Measurements from ENCODE around the gene APPL1.

Gene APPL1, protein sequence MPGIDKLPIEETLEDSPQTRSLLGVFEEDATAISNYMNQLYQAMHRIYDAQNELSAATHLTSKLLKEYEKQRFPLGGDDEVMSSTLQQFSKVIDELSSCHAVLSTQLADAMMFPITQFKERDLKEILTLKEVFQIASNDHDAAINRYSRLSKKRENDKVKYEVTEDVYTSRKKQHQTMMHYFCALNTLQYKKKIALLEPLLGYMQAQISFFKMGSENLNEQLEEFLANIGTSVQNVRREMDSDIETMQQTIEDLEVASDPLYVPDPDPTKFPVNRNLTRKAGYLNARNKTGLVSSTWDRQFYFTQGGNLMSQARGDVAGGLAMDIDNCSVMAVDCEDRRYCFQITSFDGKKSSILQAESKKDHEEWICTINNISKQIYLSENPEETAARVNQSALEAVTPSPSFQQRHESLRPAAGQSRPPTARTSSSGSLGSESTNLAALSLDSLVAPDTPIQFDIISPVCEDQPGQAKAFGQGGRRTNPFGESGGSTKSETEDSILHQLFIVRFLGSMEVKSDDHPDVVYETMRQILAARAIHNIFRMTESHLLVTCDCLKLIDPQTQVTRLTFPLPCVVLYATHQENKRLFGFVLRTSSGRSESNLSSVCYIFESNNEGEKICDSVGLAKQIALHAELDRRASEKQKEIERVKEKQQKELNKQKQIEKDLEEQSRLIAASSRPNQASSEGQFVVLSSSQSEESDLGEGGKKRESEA

DNA sequence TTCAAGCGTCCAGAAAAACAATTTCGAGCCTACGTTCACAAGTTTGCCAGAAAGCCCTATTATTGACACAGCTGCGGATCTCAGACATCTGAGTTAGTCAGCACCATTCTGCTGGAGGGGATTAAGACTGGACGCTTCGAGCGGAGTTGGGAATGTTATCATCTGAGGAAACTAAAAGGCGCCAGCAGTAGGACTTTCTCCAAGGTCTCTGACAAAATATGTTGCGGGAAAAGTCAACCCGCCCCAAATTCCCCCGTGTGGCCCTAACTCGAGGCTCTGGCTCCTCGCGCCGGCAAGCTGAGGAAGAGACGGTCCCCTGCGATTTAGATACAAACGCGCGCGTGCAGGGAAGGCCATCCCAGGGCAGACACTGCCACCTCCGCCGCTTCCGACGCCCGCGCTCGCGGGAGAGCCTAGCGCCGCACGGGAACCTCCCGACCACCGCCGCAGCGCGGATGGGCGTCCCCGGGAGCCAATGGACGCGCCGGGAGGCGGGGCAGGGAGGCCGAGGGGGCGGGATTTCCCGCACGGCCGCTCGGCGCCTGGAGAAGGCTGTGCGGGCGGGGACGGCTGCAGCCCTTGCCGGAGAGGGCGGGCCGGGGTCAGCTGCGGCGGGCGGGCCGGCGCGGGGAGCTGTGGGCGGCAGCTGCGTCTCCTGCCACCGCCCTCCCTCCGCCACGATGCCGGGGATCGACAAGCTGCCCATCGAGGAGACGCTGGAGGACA is at the start of gene APPL1:
TSS of gene APPL1 (plus strand) at position 526 of the 726 bp plus-strand sequence. CDS start at position 681, 155 bp downstream.
- Mint-ChIP-seq H3K4me3 (peak within 1 kb of the TSS; percentile 87), H3K36me3 (ENCODE audit: insufficient read depth) (peaks cover 10% of the 10 kb centered on the region), H3K27me3 (no peaks in the 10 kb centered on the region), H3K27ac (ENCODE audit: low read depth) (peak within 1 kb of the TSS; percentile 41), H3K4me1 (peaks cover 24% of the 10 kb centered on the region), H3K9me3 (no peaks in the 10 kb centered on the region)
- DNase-seq (ENCODE audit: low spot score in 2 of 2) (peak; percentile 74 to 78), ATAC-seq (replicated peaks; ENCODE audit: extremely low read depth, poor library complexity, severe bottlenecking) (peak; percentile 81)

DNA sequence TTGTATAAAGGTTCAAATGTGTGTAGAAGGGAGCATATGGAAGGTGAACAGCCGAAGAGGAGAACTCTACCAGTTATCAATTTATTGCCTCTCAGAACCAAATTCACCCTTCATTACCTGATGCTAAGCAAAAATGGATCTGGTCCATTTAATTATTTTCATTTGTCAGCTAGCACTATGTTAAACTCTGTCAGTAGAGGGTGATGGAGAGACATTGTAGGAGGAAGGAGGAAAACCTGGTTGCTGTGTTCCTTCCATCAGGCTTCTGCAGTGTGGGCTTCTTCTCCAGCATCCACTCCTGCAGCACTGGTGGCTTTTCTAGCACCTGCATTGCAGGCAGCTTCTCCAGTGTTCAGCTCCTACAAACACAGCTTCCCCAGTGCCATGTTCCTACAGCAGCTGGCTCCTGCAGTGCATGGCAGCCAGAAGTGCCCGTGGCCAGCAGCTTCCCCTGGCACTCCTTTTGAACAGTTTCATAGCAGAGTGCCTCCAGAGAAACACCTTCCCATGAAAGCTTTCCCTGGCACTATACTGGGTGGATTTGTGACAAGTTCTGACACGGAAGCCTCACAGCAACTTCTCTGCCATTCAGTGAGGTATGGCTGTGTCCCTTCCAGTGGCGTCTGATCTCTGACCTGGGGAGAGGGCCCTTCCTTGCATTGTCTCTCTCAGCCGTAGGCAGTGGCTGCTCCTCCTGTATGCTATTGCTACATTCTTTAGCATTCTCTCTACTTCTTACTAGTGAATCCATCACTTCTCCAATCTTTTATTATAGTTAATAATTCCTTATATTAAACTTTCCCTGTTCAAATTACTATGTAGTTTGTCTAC is 47.7 kb upstream of the APPL1 start:
- Mint-ChIP-seq H3K27ac (ENCODE audit: low read depth) (no peak overlapping the region), H3K27me3 (peaks cover 32% of the 10 kb centered on the region)

DNA sequence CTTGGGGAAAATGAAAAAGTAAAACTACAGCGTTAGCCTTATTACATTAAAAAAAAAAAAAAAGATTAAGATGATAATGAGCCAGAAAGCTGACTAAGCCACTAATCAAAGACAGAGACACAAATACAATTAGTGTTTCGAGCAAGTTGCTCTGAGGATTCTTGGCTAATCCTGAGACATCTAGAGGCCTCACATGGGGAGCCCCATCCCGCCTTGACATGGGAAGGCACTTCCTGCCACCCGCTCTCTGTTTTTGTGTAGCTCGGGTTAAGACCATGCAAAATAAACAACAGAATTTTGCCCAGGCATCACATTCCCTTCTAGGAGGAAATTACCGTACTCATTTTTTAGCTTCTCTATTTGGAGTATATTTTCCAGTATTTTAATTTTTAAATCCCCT is 43.0 kb upstream of the APPL1 start:
- no peak overlapping the region for H3K27ac Mint-ChIP-seq (ENCODE audit: low read depth)
- peaks cover 35% of the 10 kb centered on the region for H3K27me3 Mint-ChIP-seq

More for the DNA sequence above, 47.7 kb upstream of the APPL1 start:
- DNase-seq (ENCODE audit: low spot score in 2 of 2) (no peak), ATAC-seq (replicated peaks; ENCODE audit: extremely low read depth, poor library complexity, severe bottlenecking) (no peak)
- no peaks in the 10 kb centered on the region for H3K4me1 Mint-ChIP-seq
- no peak overlapping the region for H3K4me3 Mint-ChIP-seq
- H3K9me3 Mint-ChIP-seq: no peaks in the 10 kb centered on the region
- H3K36me3 Mint-ChIP-seq (ENCODE audit: insufficient read depth): no peaks in the 10 kb centered on the region

DNA sequence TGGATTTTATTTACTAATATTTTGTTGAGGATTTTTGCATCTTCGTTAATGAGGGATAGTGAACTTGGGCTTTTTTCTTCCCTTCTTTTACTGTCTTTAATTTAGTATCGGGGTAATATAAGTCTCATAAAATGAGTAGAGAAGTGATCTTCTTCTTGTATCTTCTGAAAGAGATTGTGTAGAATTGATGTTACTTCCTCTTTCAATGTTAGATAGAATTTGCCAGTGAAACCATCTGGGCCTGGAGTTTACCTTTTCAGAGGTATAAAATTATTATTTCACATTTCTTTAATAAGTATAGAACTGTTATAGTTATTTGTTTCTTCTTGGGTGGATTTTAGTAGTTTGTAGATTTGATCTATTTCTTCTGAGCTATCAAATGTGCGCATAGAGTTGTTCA is 35.5 kb upstream of the APPL1 start:
- Mint-ChIP-seq H3K36me3 (ENCODE audit: insufficient read depth) (no peaks in the 10 kb centered on the region), H3K27me3 (peaks cover 38% of the 10 kb centered on the region), H3K4me1 (no peaks in the 10 kb centered on the region), H3K4me3 (no peak overlapping the region), H3K9me3 (no peaks in the 10 kb centered on the region), H3K27ac (ENCODE audit: low read depth) (no peak overlapping the region)
- ATAC-seq (replicated peaks; ENCODE audit: extremely low read depth, poor library complexity, severe bottlenecking): no peak
- no peak for DNase-seq (ENCODE audit: low spot score in 2 of 2)

More for the DNA sequence above, 43.0 kb upstream of the APPL1 start:
- DNase-seq (ENCODE audit: low spot score in 2 of 2) (no peak), ATAC-seq (replicated peaks; ENCODE audit: extremely low read depth, poor library complexity, severe bottlenecking) (no peak)
- peaks cover 3% of the 10 kb centered on the region for H3K36me3 Mint-ChIP-seq (ENCODE audit: insufficient read depth)
- no peaks in the 10 kb centered on the region for H3K9me3 Mint-ChIP-seq
- no peak overlapping the region for H3K4me3 Mint-ChIP-seq
- no peaks in the 10 kb centered on the region for H3K4me1 Mint-ChIP-seq

DNA sequence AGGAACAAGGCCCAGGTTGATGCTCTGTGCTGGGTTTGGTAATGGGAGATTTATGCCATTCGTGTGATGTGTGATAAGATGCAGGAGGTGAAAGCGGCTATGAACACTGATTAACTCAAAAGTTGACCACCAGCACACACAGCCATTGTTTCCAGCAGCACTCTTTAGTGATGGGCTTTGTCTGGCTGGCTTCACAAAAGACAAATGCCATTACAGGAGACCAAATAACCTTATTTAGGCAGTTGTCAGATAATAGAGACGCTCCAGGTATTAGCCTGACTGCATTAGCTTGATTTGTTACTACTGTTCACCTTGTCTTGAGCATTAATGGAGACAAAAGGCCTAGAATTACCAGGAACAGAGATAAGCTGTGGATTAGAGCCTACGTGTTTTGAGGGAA is 32.9 kb upstream of the APPL1 start:
- H3K27ac Mint-ChIP-seq (ENCODE audit: low read depth): no peak overlapping the region
- peaks cover 44% of the 10 kb centered on the region for H3K27me3 Mint-ChIP-seq
- ATAC-seq (replicated peaks; ENCODE audit: extremely low read depth, poor library complexity, severe bottlenecking): no peak
- H3K9me3 Mint-ChIP-seq: no peaks in the 10 kb centered on the region
- H3K4me1 Mint-ChIP-seq: no peaks in the 10 kb centered on the region
- DNase-seq (ENCODE audit: low spot score in 2 of 2): no peak
- H3K36me3 Mint-ChIP-seq (ENCODE audit: insufficient read depth): no peaks in the 10 kb centered on the region
- H3K4me3 Mint-ChIP-seq: no peak overlapping the region

DNA sequence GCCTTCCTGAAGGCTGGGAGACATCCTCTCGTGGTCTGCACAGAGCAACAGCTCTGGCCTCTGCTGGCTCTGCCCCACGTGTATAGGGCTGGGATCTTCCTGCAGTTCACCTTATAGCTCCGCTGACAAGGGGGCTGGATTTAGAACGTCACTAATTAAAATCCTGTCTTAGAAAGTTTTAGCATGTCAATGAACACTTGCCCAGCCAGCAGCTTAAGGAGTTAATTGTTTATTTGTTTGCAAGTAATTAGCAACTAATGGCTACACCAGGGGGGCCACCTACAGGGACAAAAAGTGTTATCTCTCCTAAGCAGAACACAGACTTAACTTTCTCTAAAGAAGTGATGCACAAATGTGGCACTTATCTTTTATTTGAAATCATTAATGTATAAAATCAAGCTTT is 27.6 kb upstream of the APPL1 start, which contains the start of gene HESX1:
TSS of gene HESX1 (minus strand) at position 84 of the 403 bp plus-strand sequence. CDS start at position 24, 60 bp downstream.
- Mint-ChIP-seq H3K4me1 (no peaks in the 10 kb centered on the region), H3K9me3 (no peaks in the 10 kb centered on the region), H3K4me3 (no peak within 1 kb of the TSS), H3K27me3 (peaks cover 18% of the 10 kb centered on the region), H3K36me3 (ENCODE audit: insufficient read depth) (no peaks in the 10 kb centered on the region), H3K27ac (ENCODE audit: low read depth) (no peak within 1 kb of the TSS)
- no peak for DNase-seq (ENCODE audit: low spot score in 2 of 2)
- no peak for ATAC-seq (replicated peaks; ENCODE audit: extremely low read depth, poor library complexity, severe bottlenecking)

DNA sequence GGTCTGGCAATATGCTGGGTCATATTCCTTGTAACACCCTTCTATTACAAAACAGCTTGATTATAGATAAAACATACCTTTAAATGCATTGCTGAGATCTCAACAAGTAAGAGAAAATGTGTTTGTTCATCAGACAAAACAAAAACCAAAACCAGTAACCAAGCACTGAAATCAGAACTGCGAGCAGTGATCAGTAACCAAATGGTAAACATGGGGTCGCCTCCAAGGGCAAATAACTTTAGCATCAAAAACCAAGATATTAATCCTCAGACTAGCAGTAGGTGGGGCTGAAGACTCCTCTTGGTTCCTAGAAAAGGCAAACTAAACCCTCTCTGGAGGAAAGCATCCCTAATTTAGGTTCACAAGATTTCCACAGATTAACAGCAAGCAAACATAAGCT is 21.1 kb upstream of the APPL1 start:
- Mint-ChIP-seq H3K9me3 (no peaks in the 10 kb centered on the region), H3K27ac (ENCODE audit: low read depth) (no peak overlapping the region), H3K4me3 (no peak overlapping the region), H3K27me3 (no peaks in the 10 kb centered on the region), H3K4me1 (no peaks in the 10 kb centered on the region), H3K36me3 (ENCODE audit: insufficient read depth) (no peaks in the 10 kb centered on the region)
- no peak for DNase-seq (ENCODE audit: low spot score in 2 of 2)
- ATAC-seq (replicated peaks; ENCODE audit: extremely low read depth, poor library complexity, severe bottlenecking): no peak

DNA sequence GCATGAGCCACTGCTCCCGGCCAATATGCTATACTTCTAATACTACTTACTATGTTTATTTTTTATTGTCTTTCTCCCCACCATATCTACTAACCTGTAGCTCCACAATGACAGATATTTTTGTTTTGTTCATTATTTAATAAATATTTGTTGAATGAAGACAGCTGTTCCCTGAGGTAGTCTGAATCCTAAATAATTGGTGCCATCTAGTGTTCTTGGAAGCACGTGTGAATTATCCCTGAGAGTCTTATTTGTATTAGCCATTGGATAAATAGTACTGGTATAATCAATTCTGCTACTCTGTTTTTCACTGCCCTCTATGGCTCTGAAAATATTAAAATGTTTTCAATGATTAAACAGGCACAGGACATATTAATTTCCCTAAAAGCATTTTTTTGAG is 5.6 kb upstream of the APPL1 start:
- no peak overlapping the region for H3K27ac Mint-ChIP-seq (ENCODE audit: low read depth)
- DNase-seq (ENCODE audit: low spot score in 2 of 2): no peak
- no peaks in the 10 kb centered on the region for H3K9me3 Mint-ChIP-seq
- peaks cover 4% of the 10 kb centered on the region for H3K4me1 Mint-ChIP-seq
- ATAC-seq (replicated peaks; ENCODE audit: extremely low read depth, poor library complexity, severe bottlenecking): no peak
- no peaks in the 10 kb centered on the region for H3K27me3 Mint-ChIP-seq
- peaks cover 2% of the 10 kb centered on the region for H3K36me3 Mint-ChIP-seq (ENCODE audit: insufficient read depth)
- no peak overlapping the region for H3K4me3 Mint-ChIP-seq

DNA sequence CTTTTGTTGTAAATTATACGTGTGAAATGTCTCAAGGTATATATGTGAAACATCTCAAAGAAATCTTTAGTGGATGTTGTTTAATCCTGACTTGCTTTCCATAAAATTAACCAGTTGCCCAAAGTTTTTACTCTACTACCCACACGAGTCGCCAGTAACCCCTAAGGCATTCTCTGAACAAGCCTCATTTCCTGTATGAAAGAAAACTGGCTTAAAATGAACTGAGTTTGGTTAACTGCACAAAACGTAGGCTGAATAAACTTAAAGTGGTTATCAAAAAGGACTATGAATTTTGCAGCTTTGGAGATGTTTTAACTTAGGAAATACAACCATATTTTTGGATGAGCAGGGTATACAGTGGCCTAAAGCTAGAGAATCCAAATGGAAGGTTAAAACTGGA is 2.7 kb upstream of the APPL1 start:
- no peaks in the 10 kb centered on the region for H3K9me3 Mint-ChIP-seq
- DNase-seq (ENCODE audit: low spot score in 2 of 2): no peak
- no peak for ATAC-seq (replicated peaks; ENCODE audit: extremely low read depth, poor library complexity, severe bottlenecking)
- H3K4me1 Mint-ChIP-seq: peaks cover 23% of the 10 kb centered on the region
- H3K4me3 Mint-ChIP-seq: no peak overlapping the region
- H3K27ac Mint-ChIP-seq (ENCODE audit: low read depth): no peak overlapping the region
- peaks cover 10% of the 10 kb centered on the region for H3K36me3 Mint-ChIP-seq (ENCODE audit: insufficient read depth)
- no peaks in the 10 kb centered on the region for H3K27me3 Mint-ChIP-seq

DNA sequence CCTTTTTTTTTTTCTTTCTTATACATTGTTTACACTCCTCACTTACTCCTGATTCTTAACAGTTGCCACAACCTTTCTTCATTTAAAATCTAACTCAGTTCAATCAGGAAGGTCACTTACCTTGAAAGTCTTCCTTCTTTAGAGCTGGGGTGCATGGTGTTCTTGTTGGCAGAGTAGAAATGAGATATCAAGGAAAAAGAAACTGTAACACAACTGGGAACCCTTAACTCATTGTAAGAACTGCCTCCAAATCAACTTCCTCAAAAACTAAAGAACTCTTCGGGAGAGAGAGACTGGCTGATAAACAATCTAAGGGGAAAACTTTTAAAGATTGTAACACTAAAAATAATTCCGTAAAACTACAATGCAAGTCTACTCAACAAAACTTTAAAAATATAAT is 1.4 kb upstream of the APPL1 start:
- no peaks in the 10 kb centered on the region for H3K9me3 Mint-ChIP-seq
- H3K27me3 Mint-ChIP-seq: no peaks in the 10 kb centered on the region
- H3K27ac Mint-ChIP-seq (ENCODE audit: low read depth): no peak overlapping the region
- H3K4me3 Mint-ChIP-seq: peak overlapping the region; percentile 87
- H3K36me3 Mint-ChIP-seq (ENCODE audit: insufficient read depth): peaks cover 10% of the 10 kb centered on the region
- ATAC-seq (replicated peaks; ENCODE audit: extremely low read depth, poor library complexity, severe bottlenecking) (no peak), DNase-seq (ENCODE audit: low spot score in 2 of 2) (no peak)
- H3K4me1 Mint-ChIP-seq: peaks cover 24% of the 10 kb centered on the region

DNA sequence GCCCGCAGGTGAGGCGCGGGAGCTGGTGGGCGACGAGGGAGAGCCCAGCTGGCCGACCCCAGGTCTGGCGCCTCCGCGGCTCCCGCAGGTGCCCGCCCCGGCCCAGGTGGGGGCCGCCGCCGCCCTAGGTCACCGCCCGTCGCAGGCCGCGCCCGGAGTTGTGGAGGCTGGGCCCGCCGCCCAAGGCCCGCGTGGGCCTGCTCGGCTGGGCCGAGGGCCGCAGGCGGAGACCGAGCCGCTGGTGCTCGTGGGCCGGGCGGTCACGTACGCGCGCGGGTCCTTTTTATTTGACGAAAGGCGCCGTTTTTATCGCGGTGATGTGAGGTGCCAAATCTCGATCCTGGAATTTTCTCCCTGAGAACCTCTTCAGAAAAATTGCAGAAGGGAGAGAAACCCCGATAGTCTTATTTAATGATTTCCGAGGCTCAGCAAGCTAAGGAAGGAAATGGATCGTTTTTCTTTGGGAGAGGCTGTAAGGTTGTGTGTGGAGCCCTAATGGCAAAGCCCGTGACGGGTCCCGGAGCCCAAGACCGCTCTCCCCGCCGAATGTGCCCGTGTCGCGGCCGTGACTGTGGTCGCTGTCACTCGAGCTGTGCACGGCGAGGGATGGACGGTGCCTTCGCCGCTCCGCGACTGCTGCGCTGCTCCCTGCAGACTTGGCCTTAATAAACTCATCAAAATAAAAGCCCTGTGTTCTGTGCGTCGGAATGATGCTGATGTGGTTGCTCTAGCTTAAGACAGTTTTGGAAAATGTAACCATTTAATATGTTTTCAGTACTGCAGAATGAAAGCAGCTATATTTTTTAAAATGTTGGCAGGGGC is 612 bp downstream of the APPL1 start:
- Mint-ChIP-seq H3K27me3 (no peaks in the 10 kb centered on the region), H3K9me3 (no peaks in the 10 kb centered on the region), H3K4me1 (peaks cover 24% of the 10 kb centered on the region), H3K36me3 (ENCODE audit: insufficient read depth) (peaks cover 10% of the 10 kb centered on the region), H3K27ac (ENCODE audit: low read depth) (peak overlapping the region; percentile 41), H3K4me3 (peak overlapping the region; percentile 87)
- ATAC-seq (replicated peaks; ENCODE audit: extremely low read depth, poor library complexity, severe bottlenecking): peak; percentile 69
- DNase-seq (ENCODE audit: low spot score in 2 of 2): peak; percentile 22 to 27

Measured in central memory CD8-positive, alpha-beta T cell (primary cell).